NCI-H2227 treated with DMSO at 0.1 percent for 48 hours (cell line): Measurements from ENCODE around the gene MPL.

Source experiments
- DNase-seq: peaks from one replicate; lab custom pipeline; 2025; lab: John Stamatoyannopoulos, UW

Gene MPL

DNA sequence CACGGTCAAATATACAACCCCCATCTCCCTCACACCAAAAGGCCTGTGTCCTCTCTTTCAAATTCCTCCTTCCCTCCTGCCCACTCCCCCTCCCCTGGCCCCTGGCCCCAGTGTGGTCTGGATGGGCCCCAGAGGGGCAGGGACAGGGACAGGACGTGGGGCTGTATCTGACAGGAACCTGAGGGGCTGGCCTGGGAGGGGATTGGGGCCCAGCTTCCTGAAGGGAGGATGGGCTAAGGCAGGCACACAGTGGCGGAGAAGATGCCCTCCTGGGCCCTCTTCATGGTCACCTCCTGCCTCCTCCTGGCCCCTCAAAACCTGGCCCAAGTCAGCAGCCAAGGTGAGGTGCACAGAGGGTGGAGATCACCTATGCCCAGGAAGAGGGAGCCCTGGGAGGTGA lies at the start of gene MPL:
TSS of gene MPL (plus strand) at position 231 of the 400 bp plus-strand sequence. CDS start at position 262, 31 bp downstream.
- DNase-seq: no peak

DNA sequence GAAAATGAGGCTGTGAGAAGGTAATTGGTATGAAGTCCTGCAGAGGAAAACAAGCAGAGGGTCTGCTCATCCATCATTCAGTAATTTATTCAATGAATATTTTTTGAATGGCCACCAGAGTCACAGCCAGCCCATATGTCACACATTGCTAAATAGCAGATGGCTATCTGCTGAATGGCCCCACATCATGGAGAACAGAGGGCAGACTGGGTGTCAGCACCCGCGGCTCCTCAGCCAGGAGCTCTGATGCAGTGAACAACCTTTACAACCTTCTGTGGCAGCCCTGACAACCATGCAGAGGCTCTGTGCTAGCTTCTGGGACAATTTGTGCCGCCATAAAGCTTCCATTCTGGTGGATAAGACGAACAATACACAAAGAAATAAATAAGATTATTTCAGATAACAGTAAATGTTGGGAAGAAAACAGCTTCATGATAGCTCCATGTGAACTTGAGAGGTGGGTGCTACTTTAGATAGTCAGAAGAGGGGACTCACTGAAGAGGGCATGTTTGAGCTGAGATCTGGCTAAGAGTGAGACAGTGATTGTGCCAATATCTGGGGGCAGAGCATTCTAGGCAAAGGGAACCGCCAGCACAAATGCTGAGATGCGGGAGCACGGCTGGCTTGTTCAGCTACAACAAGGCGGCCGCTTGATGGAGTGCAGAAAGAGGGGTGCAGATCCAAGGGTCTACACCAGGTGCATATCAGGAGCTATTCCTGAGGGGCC lies 49.4 kb upstream of the MPL start:
- DNase-seq: no peak

DNA sequence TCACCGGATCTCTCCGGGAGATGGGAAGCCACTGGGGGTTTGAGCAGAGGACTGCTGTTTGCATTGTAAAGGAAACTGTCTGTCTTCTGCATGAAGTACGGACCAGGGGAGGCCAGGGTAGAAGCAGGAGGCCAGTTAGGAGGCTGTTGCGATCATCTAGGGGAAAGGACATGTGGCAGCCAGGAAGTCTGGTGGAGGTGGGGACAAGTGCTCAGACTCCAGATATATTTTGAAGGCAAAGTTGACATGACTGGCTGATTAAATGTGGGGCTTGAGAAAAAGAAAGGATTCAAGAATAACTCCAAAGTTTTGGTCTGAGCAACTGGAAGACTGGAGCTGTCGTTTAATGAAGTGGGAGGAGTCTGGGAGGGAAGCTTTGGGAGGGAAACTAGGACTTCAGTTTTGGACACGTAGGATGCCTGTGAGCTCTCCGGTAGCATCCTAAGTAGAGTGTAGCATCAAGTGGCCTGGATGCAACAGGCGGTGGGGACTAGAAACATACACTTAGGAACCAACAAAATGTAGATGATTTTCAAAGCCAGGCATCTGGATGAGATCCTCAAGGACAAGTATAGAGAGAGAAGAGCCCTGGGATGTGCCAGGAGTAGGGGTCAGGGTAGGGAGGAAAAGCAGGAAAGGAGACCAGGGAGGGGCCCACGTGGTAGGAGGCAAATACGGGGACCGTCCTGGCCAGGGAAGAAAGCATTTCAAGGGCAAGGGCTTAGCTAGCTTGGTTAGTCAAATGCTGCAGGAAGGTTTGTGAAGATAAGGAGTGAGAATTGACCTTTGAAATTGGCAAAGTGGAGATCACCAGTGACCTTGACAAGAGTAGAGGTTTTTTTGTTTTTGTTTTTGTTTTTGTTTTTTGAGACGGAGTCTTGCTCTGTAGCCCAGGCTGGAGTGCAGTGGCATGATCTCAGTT lies 48.6 kb upstream of the MPL start:
- DNase-seq: no peak

DNA sequence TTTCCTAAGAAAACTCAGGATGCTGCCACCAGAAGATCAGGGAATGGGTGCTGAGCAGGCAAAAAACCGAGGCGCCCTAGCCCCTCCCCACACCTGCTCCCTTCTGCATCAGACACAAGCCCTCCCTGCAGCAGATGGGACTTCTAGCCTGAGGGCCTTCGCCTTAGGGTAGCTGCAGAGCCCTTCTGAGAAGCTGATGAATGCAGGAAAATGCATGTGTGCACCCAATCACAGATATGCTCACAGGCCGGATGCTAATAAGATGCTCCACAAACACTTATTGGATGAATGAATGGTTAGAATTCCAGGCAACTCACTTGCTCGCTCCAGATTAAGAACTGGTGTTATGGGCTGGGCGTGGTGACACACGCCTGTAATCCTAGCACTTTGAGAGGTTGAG lies 45.4 kb upstream of the MPL start:
- DNase-seq: no peak

DNA sequence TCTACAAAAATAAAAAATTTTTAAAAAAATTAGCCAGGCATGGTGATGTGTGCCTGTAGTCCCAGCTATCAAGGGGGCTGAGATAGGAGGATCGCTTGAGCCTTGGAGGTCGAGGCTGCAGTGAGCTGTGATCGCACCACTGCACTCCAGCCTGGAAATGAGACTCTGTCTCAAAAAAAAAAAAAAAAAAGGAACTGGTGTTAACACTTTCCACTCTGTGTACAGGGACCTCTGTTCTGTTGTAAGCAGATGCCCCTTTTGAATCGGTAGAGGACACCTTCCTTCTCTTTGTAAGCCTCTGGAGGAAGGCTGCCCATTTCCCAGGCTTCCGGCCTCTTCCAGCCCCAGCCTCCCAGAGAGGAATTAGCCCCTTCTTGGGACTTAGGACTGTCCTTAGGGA lies 44.9 kb upstream of the MPL start:
- no peak for DNase-seq

DNA sequence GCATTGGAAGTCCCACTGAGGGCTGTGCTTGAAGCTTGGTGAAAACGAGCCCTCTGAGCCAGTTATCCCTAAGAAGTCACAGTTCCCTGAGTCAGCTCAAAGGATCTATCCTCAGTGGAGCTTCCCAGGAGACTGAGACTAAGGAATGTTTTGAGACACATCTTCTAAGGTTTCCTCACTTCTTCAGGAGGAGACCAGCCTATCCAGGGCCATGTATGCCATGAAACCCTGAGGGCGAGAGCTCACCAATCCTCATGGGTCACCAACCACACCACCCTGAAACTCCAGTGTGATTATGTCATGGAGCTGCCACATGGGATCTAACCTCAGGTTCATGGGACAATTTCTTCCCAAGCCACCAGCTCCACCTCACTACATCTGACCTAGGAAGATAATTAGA lies 44.4 kb upstream of the MPL start:
- no peak for DNase-seq

DNA sequence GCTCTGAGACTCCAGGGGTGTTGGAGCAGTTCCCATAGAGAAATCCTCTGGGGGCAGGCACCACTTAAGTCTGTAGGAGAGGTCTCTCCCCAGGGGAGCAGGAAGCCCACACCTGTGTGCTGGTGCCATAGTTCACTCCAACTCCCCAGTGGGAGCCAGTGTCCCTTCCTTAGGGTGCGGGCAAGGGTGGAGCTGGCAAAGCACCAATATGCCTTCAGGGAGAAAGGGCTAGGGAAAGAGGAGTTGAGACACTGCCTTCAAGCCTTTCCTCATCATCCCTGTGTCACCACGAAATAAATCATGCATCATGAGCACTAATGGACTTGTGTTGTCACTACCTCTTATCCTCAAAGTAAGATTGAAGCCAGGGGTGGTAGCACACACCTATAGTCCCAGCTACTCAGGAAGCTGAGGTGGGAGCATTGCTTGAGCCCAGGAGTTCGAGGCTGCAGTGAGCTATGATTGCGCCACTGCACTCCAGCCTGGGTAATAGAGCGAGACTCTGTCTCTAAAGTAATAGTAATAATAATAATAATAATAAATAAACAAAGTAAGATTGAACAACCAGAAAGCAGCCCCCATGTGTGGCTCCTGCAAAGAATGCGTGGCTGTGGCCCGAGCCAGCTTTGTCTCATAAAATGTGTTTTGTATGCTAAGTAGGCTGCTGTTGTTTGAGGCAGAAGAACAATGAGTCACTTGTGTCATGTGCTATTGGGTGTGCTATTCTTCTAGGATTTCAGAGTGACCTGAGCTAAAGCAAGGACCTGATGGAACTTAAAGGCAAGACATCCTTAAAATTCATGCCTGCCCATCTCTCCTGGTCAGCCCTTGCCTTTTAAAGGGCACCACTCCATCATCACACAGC lies 43.5 kb upstream of the MPL start:
- no peak for DNase-seq

DNA sequence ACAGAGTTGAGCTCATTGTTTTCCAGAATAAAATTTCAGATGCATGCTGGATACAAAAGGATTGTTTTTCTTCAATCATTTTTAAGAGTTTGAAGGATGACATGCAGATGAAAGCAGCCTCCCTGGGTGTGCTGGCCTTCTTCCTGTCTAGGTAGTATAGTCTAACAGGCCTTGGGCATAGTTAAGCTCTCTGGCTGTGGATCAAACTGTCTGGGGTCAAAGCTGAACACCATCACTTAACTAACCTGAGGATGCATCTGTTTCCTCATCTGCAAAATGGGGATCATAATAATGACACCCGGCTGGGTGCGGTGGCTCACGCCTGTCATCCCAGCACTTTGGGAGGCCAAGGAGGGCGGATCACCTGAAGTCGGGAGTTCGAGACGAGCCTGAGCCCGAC lies 42.9 kb upstream of the MPL start:
- DNase-seq: no peak

DNA sequence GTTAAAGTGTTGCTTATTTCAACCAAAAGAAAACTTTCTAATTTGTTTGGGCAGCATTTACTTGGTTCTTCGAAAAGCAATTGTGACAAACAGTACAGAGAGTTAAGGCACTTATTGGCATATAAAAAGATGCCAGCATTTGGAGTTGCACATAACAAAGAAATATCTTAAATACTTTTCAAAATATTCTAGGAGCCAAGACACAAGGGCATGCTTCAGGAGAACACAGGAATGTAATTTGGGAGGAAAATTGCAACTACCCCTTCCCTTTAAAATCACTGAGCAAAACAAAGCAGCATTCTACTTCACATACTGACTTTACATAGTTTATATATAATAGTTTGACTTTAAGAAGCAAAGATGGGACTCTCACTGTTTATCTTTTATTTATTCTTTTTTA lies 41.4 kb upstream of the MPL start:
- no peak for DNase-seq

DNA sequence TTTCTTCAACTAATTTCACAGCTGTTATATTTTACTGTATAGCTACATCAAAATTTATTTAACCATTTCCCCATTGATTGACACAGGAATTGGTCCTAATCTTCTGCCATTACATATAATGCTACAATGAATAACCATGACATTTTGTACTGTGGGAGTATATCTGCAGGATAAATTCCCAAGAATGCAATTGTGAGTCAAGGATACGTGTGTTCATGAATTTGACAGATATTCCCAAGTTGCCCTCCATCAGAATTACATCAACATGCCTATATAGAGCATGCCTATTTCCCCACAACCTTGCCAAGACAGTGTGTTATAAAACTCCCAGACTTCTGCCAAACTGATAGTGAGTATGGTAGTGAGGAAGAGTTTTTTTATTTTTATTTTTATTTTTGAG lies 39.6 kb upstream of the MPL start:
- no peak for DNase-seq

DNA sequence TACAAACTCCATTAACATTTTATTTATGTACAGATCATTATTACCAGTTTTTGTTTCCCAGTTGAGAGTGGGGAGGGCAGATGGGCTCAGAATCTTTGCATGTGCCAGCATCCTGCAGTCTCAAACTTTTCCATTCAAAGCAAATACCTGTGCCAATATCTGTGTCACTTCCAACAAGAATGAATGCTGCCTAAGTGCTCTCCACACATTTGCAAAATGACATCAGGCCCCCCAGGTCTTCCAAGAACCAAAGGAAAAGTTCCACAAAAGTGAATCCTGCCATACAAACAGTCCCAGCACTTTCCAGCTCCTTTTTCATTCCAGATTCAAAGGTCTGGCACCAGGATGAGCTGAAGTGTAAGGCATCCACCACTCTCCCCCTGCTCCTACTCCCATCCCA lies 38.5 kb upstream of the MPL start:
- DNase-seq: no peak

DNA sequence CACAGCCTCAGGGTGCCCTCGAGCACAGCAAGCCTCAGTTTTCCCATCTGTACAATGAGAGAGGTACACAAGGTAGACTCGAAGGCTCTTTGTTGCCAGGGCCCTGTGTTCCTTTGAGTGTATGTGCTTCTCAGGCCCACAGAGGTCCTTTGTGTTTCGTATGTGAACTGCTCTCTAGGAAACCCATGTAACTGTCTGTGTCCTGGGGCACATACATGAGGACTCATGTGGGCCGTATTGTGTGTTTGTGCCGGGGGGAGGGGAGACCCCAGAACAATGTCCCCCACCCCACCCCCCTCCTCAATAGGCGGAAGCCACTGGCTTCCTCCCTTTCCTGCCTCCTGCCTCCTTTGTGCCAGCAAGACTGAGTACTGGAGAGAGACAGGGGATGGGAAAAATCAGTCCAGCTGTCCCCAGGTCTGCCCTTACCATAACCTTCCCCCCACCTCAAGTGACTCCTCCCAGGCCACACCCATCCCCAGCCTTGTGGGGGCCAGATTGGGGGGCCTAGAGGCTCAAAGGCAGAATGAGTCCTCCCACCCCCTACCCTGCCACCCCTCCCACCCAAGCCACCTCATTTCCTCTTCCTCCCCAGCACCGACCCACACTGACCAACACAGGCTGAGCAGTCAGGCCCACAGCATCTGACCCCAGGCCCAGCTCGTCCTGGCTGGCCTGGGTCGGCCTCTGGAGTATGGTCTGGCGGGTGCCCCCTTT lies 37.1 kb upstream of the MPL start, which contains the start of gene TIE1:
TSS of gene TIE1 (plus strand) at position 605 of the 717 bp plus-strand sequence. CDS start at position 695, 90 bp downstream.
- DNase-seq: no peak

DNA sequence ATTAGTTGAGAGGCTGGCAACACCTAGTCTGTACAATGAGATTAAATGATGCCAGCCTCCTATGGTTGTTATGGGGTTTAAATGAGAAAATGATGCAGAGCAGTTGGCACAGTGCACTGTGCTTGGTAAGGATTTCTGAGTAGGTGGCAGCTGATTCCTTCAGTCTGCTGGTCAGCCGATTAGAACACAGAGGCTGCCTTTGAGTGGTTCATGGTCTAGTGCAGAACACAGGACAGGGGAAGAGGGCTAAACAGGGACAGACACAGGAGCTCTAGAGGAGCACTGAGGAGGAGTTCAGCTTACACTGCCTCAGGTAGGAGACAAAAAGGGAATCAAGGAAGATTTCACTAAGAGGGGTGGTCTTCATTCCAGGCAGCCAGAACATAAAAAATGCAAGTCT lies 35.4 kb upstream of the MPL start:
- DNase-seq: no peak

DNA sequence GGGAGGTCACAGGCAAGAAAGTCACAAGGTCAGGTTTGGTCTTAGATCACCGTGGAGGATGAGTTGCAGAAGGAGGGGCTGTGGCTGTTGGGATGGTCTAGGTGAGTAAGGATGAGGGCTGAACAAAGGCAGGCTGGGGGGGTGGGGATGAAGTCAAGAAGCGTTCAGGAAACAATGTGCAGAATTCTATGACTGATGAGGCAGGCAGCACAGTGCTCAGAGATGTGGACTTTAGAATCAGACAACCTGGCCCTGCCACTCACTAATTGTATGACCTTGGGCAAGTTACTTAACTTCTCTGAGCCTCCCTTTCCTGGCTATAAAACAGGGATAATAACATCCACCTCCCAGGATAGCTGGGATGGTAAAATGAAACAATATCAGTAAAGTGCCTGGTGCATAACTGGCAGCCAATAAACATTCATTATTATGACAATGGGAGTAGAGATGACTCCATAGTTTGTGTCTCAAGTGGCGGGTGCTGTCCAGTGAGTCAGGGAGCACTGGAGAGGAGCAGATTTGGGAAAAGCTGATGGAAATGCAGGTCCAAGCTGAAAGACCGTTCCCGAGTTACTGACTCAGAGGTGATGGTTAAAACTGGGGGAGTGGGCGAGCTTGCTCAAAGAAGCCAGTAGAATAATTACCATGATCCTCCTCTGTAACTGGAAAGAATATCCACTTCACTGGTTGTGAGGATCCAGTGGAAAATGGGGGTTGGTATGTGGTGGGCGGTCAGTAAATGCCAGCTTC lies 34.7 kb upstream of the MPL start:
- no peak for DNase-seq

DNA sequence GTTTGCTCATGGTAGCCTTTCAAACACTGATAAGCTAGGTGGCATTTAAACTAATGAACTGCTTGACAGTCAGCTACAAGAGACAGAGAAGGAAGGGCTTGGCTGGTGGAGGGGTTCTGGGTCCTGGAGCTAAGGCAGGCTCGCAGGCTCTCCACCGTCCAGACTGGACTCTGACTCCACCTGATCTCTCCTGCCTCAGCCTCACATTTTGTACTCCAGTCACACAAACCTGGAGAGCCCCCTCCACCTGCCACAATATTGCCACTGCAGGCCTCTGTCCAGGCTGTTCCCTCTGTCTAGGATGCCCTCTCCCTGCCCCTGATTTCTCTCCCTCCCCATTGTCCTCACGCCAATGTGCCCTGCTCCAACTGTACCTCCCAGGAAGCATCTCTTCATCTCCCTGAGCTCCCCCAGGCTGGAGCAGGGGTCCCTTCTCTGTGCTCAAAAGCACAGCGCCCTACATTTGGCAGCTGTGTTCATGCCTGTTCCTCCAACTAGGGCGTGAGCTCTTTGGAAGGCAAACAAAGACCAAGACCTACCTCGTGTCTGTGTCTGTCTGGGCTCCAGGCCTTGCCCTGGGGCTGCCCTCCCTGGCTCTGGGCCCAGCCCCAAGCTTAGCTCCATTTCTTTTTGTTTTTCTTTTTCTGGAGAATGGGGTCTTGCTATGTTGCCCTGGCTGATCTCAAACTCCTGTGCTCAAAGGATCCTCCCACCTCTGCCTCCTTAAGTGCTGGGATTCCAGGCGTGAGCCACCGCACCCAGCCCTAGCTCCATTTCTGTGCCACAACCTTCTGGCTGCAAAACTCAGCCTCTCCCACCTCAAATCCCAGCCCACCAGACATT lies 33.9 kb upstream of the MPL start:
- DNase-seq: no peak

DNA sequence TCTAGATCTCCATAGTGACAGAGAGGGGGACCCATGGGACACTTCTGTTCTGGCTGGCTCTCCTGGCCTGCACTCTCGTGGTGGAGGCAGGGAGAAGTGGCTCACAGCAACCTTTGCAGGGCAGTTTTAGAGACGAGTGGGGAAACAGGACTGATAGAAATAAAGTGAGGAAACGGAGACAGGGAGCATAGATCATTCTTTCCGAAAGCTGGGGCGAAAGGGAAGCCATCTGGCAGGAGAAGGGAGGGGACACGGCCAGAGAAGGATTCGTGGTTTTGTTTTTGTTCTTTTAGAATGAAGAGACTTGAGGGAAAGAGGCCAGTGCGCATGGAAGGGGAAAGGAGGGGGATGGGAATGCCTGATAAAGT lies 33.3 kb upstream of the MPL start:
- no peak for DNase-seq

DNA sequence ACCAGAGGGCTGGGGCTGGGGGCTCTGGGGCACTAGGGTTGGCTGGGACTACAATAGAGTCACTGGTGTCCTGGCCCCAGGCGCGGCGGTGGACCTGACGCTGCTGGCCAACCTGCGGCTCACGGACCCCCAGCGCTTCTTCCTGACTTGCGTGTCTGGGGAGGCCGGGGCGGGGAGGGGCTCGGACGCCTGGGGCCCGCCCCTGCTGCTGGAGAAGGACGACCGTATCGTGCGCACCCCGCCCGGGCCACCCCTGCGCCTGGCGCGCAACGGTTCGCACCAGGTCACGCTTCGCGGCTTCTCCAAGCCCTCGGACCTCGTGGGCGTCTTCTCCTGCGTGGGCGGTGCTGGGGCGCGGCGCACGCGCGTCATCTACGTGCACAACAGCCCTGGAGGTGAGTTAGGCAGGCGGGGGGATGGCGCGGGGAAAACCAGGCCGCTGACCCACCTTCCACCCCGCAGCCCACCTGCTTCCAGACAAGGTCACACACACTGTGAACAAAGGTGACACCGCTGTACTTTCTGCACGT lies 32.8 kb upstream of the MPL start:
- DNase-seq: no peak

DNA sequence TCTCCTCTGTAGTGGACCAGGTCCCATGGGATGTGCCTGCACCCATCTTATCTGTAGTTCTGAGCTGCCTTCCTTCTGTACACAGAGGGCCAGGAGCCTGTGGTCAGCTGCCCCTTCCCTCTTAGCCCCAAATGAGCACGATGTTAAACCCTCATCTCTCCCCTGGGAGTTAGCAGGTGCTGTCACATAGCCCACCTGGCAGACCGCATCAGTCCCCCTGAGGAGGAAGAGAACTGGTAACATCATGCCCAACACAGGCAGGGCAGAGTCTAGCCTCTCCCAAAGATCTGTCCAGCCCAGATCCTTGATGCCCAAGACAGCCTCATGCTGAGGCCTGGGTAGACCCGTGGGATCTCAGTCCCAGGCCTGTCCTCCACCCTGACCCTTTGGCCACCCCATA lies 32.2 kb upstream of the MPL start:
- DNase-seq: no peak

DNA sequence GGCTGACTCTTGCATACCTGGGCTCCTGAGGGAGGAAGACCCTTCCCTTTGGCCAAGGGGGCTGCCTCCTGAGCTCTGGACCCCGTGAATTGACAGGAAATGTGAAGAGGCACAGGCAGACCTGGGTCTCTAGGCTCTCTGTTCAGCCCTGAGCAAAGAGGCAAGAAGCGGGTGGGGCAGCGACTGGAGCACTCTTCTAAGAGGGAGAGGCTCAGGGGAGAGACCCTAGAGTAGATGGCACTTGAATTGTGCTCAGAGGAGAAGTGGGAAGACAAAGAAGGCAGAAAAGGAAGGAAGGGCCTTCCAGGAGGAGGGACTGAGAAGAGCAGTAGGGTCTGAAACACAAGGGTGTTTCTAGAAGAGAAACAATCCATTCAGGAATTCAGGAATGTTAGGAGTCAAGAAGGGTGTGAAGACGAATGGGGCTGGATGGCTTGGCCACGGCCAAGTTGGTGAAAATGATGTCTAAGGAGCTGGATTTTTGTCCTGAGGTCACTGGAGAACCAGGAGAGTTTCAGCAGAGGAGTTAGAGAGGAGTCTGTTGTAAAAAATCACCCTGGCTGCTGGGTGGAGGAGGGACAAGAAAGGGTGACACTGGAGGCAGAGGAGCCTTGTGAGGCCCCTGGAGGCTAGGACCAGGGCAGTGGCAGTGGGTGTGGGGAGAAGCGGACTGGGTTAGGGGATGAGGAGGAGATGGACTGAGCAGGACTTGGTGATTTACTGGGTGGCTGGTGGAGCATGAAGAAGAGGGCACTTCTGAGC lies 31.5 kb upstream of the MPL start:
- DNase-seq: no peak
